Measurements from ENCODE around the gene LTBP2.
A peak's percentile ranks its signal among the peaks of the same experiment; 100 is the strongest.

Gene LTBP2

GRCh38 chr14:74569806-74570591 lies 42.0 kb downstream of the LTBP2 start:
- Histone ChIP-seq H2AFZ (ENCODE audit: insufficient read depth, low read length, poor library complexity) (no peak overlapping the region), H2BK12ac (ENCODE audit: low read length) (peak overlapping the region; percentile 12), H3K4me1 (ENCODE audit: control insufficient read depth in 1 of 2, insufficient read depth in 2 of 2, low read length in 2 of 2) (peaks cover 37 to 44% of the 10 kb centered on the region in 2 experiments), H2BK5ac (ENCODE audit: low read depth, low read length, poor library complexity) (peak overlapping the region; percentile 5), H3K9me3 (ENCODE audit: insufficient read depth, low read depth, low read length) (no peaks in the 10 kb centered on the region), H2AK5ac (ENCODE audit: low read length) (peak overlapping the region; percentile 17), H4K12ac (ENCODE audit: low read depth, low read length) (no peak overlapping the region), H3K4me2 (ENCODE audit: low read length) (no peak overlapping the region), H3K23ac (ENCODE audit: low read length) (no peak overlapping the region), H3K4ac (ENCODE audit: low read depth, low read length) (no peak overlapping the region), H3K18ac (ENCODE audit: low read length) (peak overlapping the region; percentile 12), H3K27me3 (ENCODE audit: insufficient read depth, low read length) (no peaks in the 10 kb centered on the region), H3K9ac (ENCODE audit: low read length) (no peak overlapping the region), H3K79me1 (ENCODE audit: low read length) (peaks cover 42% of the 10 kb centered on the region), H4K91ac (ENCODE audit: low read depth, low read length) (peak overlapping the region; percentile 47), H3K4me3 (ENCODE audit: low read depth, low read length) (no peak overlapping the region), H2BK120ac (ENCODE audit: insufficient read depth, low read length, poor library complexity) (peak overlapping the region; percentile 7), H3K14ac (ENCODE audit: low read length) (peak overlapping the region; percentile 0), H4K8ac (ENCODE audit: low read depth, low read length) (peak overlapping the region; percentile 2), H3K79me2 (ENCODE audit: control insufficient read depth, insufficient read depth, low read length, poor library complexity) (peaks cover 3% of the 10 kb centered on the region), H3K36me3 (ENCODE audit: control insufficient read depth in 1 of 2, insufficient read depth in 2 of 2, low read length in 2 of 2) (no peaks in the 10 kb centered on the region), H3K27ac (ENCODE audit: low read depth, low read length) (peak overlapping the region; percentile 7)
- WGBS (ENCODE audit: extremely low coverage, insufficient coverage, insufficient read length), result no CpG with 5 or more reads among the region's 8 CpGs
- DNase-seq, result peak in 1 of 2 donors; percentile 24

GRCh38 chr14:74569387-74569786 lies 42.6 kb downstream of the LTBP2 start:
- Histone ChIP-seq H3K9me3 (ENCODE audit: insufficient read depth, low read depth, low read length) (no peaks in the 10 kb centered on the region), H3K4me2 (ENCODE audit: low read length) (no peak overlapping the region), H3K79me2 (ENCODE audit: control insufficient read depth, insufficient read depth, low read length, poor library complexity) (peaks cover 3% of the 10 kb centered on the region), H3K27me3 (ENCODE audit: insufficient read depth, low read length) (no peaks in the 10 kb centered on the region), H2BK12ac (ENCODE audit: low read length) (peak overlapping the region; percentile 23), H3K4me3 (ENCODE audit: low read depth, low read length) (no peak overlapping the region), H3K9ac (ENCODE audit: low read length) (no peak overlapping the region), H3K23ac (ENCODE audit: low read length) (no peak overlapping the region), H4K12ac (ENCODE audit: low read depth, low read length) (no peak overlapping the region), H4K91ac (ENCODE audit: low read depth, low read length) (no peak overlapping the region), H3K79me1 (ENCODE audit: low read length) (peaks cover 42% of the 10 kb centered on the region), H3K14ac (ENCODE audit: low read length) (no peak overlapping the region), H3K36me3 (ENCODE audit: control insufficient read depth in 1 of 2, insufficient read depth in 2 of 2, low read length in 2 of 2) (no peaks in the 10 kb centered on the region), H2AK5ac (ENCODE audit: low read length) (no peak overlapping the region), H2BK120ac (ENCODE audit: insufficient read depth, low read length, poor library complexity) (peak overlapping the region; percentile 4), H3K4me1 (ENCODE audit: control insufficient read depth in 1 of 2, insufficient read depth in 2 of 2, low read length in 2 of 2) (peaks cover 37 to 39% of the 10 kb centered on the region in 2 experiments), H4K8ac (ENCODE audit: low read depth, low read length) (no peak overlapping the region), H2BK5ac (ENCODE audit: low read depth, low read length, poor library complexity) (no peak overlapping the region), H3K18ac (ENCODE audit: low read length) (no peak overlapping the region), H3K27ac (ENCODE audit: low read depth, low read length) (no peak overlapping the region), H2AFZ (ENCODE audit: insufficient read depth, low read length, poor library complexity) (no peak overlapping the region), H3K4ac (ENCODE audit: low read depth, low read length) (no peak overlapping the region)
- DNase-seq, result no peak
- no CpG with 5 or more reads among the region's 2 CpGs for WGBS (ENCODE audit: extremely low coverage, insufficient coverage, insufficient read length)

- Histone ChIP-seq H2AFZ (ENCODE audit: insufficient read depth, low read length, poor library complexity) (no peak overlapping the region), H3K4ac (ENCODE audit: low read depth, low read length) (no peak overlapping the region), H4K91ac (ENCODE audit: low read depth, low read length) (no peak overlapping the region), H3K36me3 (ENCODE audit: control insufficient read depth in 1 of 2, insufficient read depth in 2 of 2, low read length in 2 of 2) (no peaks in the 10 kb centered on the region), H3K4me1 (ENCODE audit: control insufficient read depth in 1 of 2, insufficient read depth in 2 of 2, low read length in 2 of 2) (peaks cover 37 to 39% of the 10 kb centered on the region in 2 experiments), H3K4me3 (ENCODE audit: low read depth, low read length) (no peak overlapping the region), H3K9ac (ENCODE audit: low read length) (no peak overlapping the region), H3K18ac (ENCODE audit: low read length) (no peak overlapping the region), H3K79me1 (ENCODE audit: low read length) (peaks cover 42% of the 10 kb centered on the region), H3K9me3 (ENCODE audit: insufficient read depth, low read depth, low read length) (no peaks in the 10 kb centered on the region), H4K12ac (ENCODE audit: low read depth, low read length) (no peak overlapping the region), H4K8ac (ENCODE audit: low read depth, low read length) (no peak overlapping the region), H3K4me2 (ENCODE audit: low read length) (no peak overlapping the region), H2BK120ac (ENCODE audit: insufficient read depth, low read length, poor library complexity) (no peak overlapping the region), H2AK5ac (ENCODE audit: low read length) (no peak overlapping the region), H3K14ac (ENCODE audit: low read length) (no peak overlapping the region), H2BK5ac (ENCODE audit: low read depth, low read length, poor library complexity) (no peak overlapping the region), H3K27me3 (ENCODE audit: insufficient read depth, low read length) (no peaks in the 10 kb centered on the region), H3K27ac (ENCODE audit: low read depth, low read length) (no peak overlapping the region), H3K23ac (ENCODE audit: low read length) (no peak overlapping the region), H3K79me2 (ENCODE audit: control insufficient read depth, insufficient read depth, low read length, poor library complexity) (peaks cover 3% of the 10 kb centered on the region), H2BK12ac (ENCODE audit: low read length) (no peak overlapping the region)
- no peak for DNase-seq
- no CpG with 5 or more reads among the region's 3 CpGs for WGBS (ENCODE audit: extremely low coverage, insufficient coverage, insufficient read length)
Measured at GRCh38 chr14:74568911-74569310, 43.1 kb downstream of the LTBP2 start.

GRCh38 chr14:74568380-74568649 lies 43.7 kb downstream of the LTBP2 start:
- Histone ChIP-seq H3K79me1 (ENCODE audit: low read length) (peaks cover 40% of the 10 kb centered on the region), H3K14ac (ENCODE audit: low read length) (peak overlapping the region; percentile 34), H4K8ac (ENCODE audit: low read depth, low read length) (peak overlapping the region; percentile 8), H3K18ac (ENCODE audit: low read length) (no peak overlapping the region), H3K4me3 (ENCODE audit: low read depth, low read length) (no peak overlapping the region), H2BK5ac (ENCODE audit: low read depth, low read length, poor library complexity) (no peak overlapping the region), H4K91ac (ENCODE audit: low read depth, low read length) (peak overlapping the region; percentile 95), H3K4ac (ENCODE audit: low read depth, low read length) (no peak overlapping the region), H4K12ac (ENCODE audit: low read depth, low read length) (no peak overlapping the region), H3K23ac (ENCODE audit: low read length) (no peak overlapping the region), H2BK12ac (ENCODE audit: low read length) (peak overlapping the region; percentile 11), H3K9ac (ENCODE audit: low read length) (no peak overlapping the region), H2AK5ac (ENCODE audit: low read length) (no peak overlapping the region), H3K36me3 (ENCODE audit: control insufficient read depth in 1 of 2, insufficient read depth in 2 of 2, low read length in 2 of 2) (no peaks in the 10 kb centered on the region), H2BK120ac (ENCODE audit: insufficient read depth, low read length, poor library complexity) (no peak overlapping the region), H3K9me3 (ENCODE audit: insufficient read depth, low read depth, low read length) (no peaks in the 10 kb centered on the region), H3K79me2 (ENCODE audit: control insufficient read depth, insufficient read depth, low read length, poor library complexity) (peaks cover 3% of the 10 kb centered on the region), H3K27ac (ENCODE audit: low read depth, low read length) (no peak overlapping the region), H3K4me1 (ENCODE audit: control insufficient read depth in 1 of 2, insufficient read depth in 2 of 2, low read length in 2 of 2) (peaks cover 35 to 37% of the 10 kb centered on the region in 2 experiments), H2AFZ (ENCODE audit: insufficient read depth, low read length, poor library complexity) (no peak overlapping the region), H3K27me3 (ENCODE audit: insufficient read depth, low read length) (no peaks in the 10 kb centered on the region), H3K4me2 (ENCODE audit: low read length) (no peak overlapping the region)
- DNase-seq, result no peak
- no CpG with 5 or more reads among the region's 3 CpGs for WGBS (ENCODE audit: extremely low coverage, insufficient coverage, insufficient read length)

Measured in trophoblast cell (in vitro differentiated cells and primary cell).